Heart left ventricle (tissue), 13 donors: Measurements from ENCODE around the gene FBH1.

Experiments used
- POLR2A ChIP-seq, 2 donors: fragments of 450-650 bp; IDR thresholded peaks; one replicate each; pipeline ENCODE4 v1.6.1; 2017; ENCODE audit warnings: antibody characterized with exemption in 2 of 2, mild to moderate bottlenecking in 2 of 2, moderate library complexity in 2 of 2
- TF ChIP-seq, protein P1 (sequence below), 12 donors: fragments of 200-600 bp; sonication (generic) in 4 of 12; IDR thresholded peaks; one replicate each; pipeline versions ENCODE4 v1.5.0 to v1.8.0; 2018 to 2022; ENCODE audit warnings: antibody characterized with exemption in 12 of 12, mild to moderate bottlenecking in 5 of 12
- donor health status: ischemic (EF 13 %, LVEDD 7.1; RV severe dilation, severe dysfunction).
- donor health status: DM: no; HTN: yes; CAD: no.
- donor health status: DM: no; HTN: no; CAD: no.
- donor health status: ischemic (EF 25% LVEDD 6.9; RV normal size, moderate dysfunction).
- donor health status: ischemic (EF 25% LVEDD 5.7; RV mildly dilated, moderate dysfunction).
- donor health status: ischemic (EF 35%, LVEDD 5.7; RV mildly dilated, moderate dysfunction).
- donor health status: nonischemic (EF 11% LVEDD 7.7; RV severe dilation, severe dysfunction).
- donor health status: DM: yes; HTN: yes; CAD: no.
- donor health status: PGD.
- donor health status: ischemic (EF 29% LVEDD 5.4; RV normal size, mild dysfunction).
- donor health status: nonischemic (EF 23%, LVEDD 6.1; RV moderate dilation, normal function).

DNA sequence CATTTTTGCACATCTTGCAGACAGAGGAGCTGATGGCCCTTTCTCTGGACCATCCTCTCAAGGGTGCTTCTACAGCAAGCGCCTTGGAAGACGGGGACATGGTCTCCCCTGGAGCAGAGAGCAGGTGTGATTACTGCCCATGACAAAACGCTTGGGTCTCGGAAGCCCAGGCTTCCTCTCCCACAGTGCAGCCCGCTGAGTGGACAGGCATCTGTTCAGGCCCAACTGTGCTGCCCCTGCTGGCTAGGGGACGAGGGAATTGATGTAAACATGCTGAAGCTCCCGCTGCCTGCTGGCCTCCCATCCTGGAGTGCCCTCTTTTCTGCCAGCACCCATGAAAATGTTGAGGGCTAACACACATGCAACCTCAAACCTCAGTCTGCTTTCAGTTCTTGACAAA is 73.0 kb downstream of the FBH1 start:
- TF ChIP-seq, protein P1, sequence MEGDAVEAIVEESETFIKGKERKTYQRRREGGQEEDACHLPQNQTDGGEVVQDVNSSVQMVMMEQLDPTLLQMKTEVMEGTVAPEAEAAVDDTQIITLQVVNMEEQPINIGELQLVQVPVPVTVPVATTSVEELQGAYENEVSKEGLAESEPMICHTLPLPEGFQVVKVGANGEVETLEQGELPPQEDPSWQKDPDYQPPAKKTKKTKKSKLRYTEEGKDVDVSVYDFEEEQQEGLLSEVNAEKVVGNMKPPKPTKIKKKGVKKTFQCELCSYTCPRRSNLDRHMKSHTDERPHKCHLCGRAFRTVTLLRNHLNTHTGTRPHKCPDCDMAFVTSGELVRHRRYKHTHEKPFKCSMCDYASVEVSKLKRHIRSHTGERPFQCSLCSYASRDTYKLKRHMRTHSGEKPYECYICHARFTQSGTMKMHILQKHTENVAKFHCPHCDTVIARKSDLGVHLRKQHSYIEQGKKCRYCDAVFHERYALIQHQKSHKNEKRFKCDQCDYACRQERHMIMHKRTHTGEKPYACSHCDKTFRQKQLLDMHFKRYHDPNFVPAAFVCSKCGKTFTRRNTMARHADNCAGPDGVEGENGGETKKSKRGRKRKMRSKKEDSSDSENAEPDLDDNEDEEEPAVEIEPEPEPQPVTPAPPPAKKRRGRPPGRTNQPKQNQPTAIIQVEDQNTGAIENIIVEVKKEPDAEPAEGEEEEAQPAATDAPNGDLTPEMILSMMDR (IDR thresholded peaks at IDR 0.05): no peak
- TF ChIP-seq POLR2A (IDR thresholded peaks at IDR 0.05): no peak
